SK-N-SH (cell line): ENCODE data around the gene ST6GALNAC2. TPM values are rescaled to one million over a fixed set of nuclear protein-coding genes. Genes with fewer than 3 reads are reported as not detected.

Source experiments
- CTCF ChIA-PET: fragments of 300-600, 350-600 bp; formaldehyde crosslinking; extraction: SDS; loops from one replicate; lab custom pipeline; 2021; lab: Yijun Ruan, JAX
- POLR2A ChIA-PET: fragments of 350-600 bp; sonication (Branson Sonifier 250); formaldehyde crosslinking; extraction: SDS; loops from one replicate; lab custom pipeline; 2020; ENCODE audit warnings: antibody characterized with exemption, inconsistent platforms; lab: Yijun Ruan, JAX
- DNase-seq: peaks from one replicate; pipeline ENCODE4 v3.0.0; 2012
- H2AFZ ChIP-seq: fragments of 200-600 bp; sonication (generic); 2 replicates; pipeline ENCODE4 v1.8.1; 2016; ENCODE audit warnings: antibody characterized with exemption, mild to moderate bottlenecking, low read depth
- H3F3A ChIP-seq: fragments of 200-600 bp; sonication (generic); replicated peaks from 2 replicates; pipeline ENCODE3; 2016; ENCODE audit warnings: antibody characterized with exemption, mild to moderate bottlenecking; ENCODE audit not compliant: insufficient read depth
- H3K27ac ChIP-seq, 2 experiments: fragments of 200-500 bp in 1 of 2; fragments of 200-600 bp in 1 of 2; sonication (Bioruptor generic) in 1 of 2; sonication (generic), shearing (Covaris generic) in 1 of 2; 2 replicates each; pipeline versions ENCODE4 v1.5.1 to v1.6.1; 2014 to 2016; ENCODE audit warnings: low read depth in 2 of 2, inconsistent platforms in 1 of 2, low read length in 1 of 2, mild to moderate bottlenecking in 1 of 2, mixed read lengths in 1 of 2
- H3K27me3 ChIP-seq: fragments of 200-600 bp; sonication (generic), shearing (Covaris generic); 2 replicates; pipeline ENCODE4 v1.6.1; 2016; ENCODE audit warnings: mixed run types; ENCODE audit not compliant: insufficient read depth
- H3K36me3 ChIP-seq, 2 experiments: fragments of 200-500 bp in 1 of 2; fragments of 200-600 bp in 1 of 2; sonication (Bioruptor generic) in 1 of 2; sonication (generic) in 1 of 2; replicated peaks in 1 of 2; 2 replicates each; pipeline versions ENCODE3 to v1.5.1; 2014 to 2016; ENCODE audit warnings: low read length in 1 of 2, mild to moderate bottlenecking in 1 of 2; ENCODE audit not compliant: insufficient read depth in 2 of 2, control insufficient read depth in 1 of 2
- H3K4me1 ChIP-seq, 2 experiments: fragments of 200-500 bp in 1 of 2; fragments of 200-600 bp in 1 of 2; sonication (Bioruptor generic) in 1 of 2; sonication (generic), shearing (Covaris generic) in 1 of 2; 2 replicates each; pipeline versions ENCODE4 v1.5.1 to v1.6.1; 2014 to 2016; ENCODE audit warnings: low read depth in 1 of 2, low read length in 1 of 2, mixed run types in 1 of 2; ENCODE audit not compliant: insufficient read depth in 2 of 2, control insufficient read depth in 1 of 2
- H3K4me2 ChIP-seq: fragments of 200-600 bp; sonication (generic), shearing (Covaris generic); 2 replicates; pipeline ENCODE4 v1.6.1; 2017; ENCODE audit warnings: mixed run types
- H3K4me3 ChIP-seq, 2 experiments: fragments of 200-500 bp in 1 of 2; fragments of 200-600 bp in 1 of 2; sonication (Bioruptor generic) in 1 of 2; sonication (generic), shearing (Covaris generic) in 1 of 2; 2 replicates each; pipeline versions ENCODE4 v1.5.1 to v1.8.1; 2014 to 2016; ENCODE audit warnings: low read depth in 2 of 2, inconsistent platforms in 1 of 2, low read length in 1 of 2, mild to moderate bottlenecking in 1 of 2, mixed read lengths in 1 of 2, moderate library complexity in 1 of 2
- H3K79me2 ChIP-seq: fragments of 200-600 bp; sonication (generic); 2 replicates; pipeline ENCODE4 v1.8.1; 2017; ENCODE audit warnings: mild to moderate bottlenecking; ENCODE audit not compliant: insufficient read depth
- H3K9ac ChIP-seq: fragments of 200-600 bp; sonication (generic); 2 replicates; pipeline ENCODE4 v1.6.1; 2017; ENCODE audit warnings: mixed run types
- H3K9me2 ChIP-seq: fragments of 200-600 bp; sonication (generic); 2 replicates; pipeline ENCODE4 v1.6.1; 2017; ENCODE audit warnings: mixed run types
- H3K9me3 ChIP-seq: fragments of 200-600 bp; sonication (generic); 2 replicates; pipeline ENCODE4 v1.6.1; 2017; ENCODE audit warnings: mixed run types, mild to moderate bottlenecking, moderate library complexity
- H4K20me1 ChIP-seq: fragments of 200-600 bp; sonication (generic); 2 replicates; pipeline ENCODE4 v1.6.1; 2017; ENCODE audit warnings: mild to moderate bottlenecking, mixed run types; ENCODE audit not compliant: insufficient read depth
- CHD2 ChIP-seq: fragments of 150-350 bp; IDR thresholded peaks from 2 replicates; pipeline ENCODE4 v1.6.1; 2018; ENCODE audit warnings: low read length; ENCODE audit not compliant: partially characterized antibody
- CTCF ChIP-seq: fragments of 200-600 bp; sonication (generic); IDR thresholded peaks from 2 replicates; pipeline ENCODE4 v1.6.1; 2017; ENCODE audit warnings: antibody characterized with exemption, mild to moderate bottlenecking, moderate library complexity
- ELF1 ChIP-seq: IDR thresholded peaks from 2 replicates; pipeline ENCODE4 v1.4.0; 2012
- FOXJ3 ChIP-seq: sonication (generic); formaldehyde crosslinking; IDR thresholded peaks from 2 replicates; pipeline ENCODE4 v1.5.1; 2020; ENCODE audit warnings: mild to moderate bottlenecking, missing genetic modification reagents
- GABPA ChIP-seq: IDR thresholded peaks from 2 replicates; pipeline ENCODE4 v1.4.0; 2012; ENCODE audit warnings: low read depth, mild to moderate bottlenecking
- IRF3 ChIP-seq: fragments of 150-350 bp; IDR thresholded peaks from 2 replicates; pipeline ENCODE4 v1.6.1; 2016; ENCODE audit warnings: mild to moderate bottlenecking, low read depth, low read length
- JUND ChIP-seq: IDR thresholded peaks from 2 replicates; pipeline ENCODE4 v1.4.0; 2012
- NRF1 ChIP-seq: IDR thresholded peaks from 2 replicates; pipeline ENCODE4 v1.6.1; 2012; ENCODE audit warnings: low read depth, mild to moderate bottlenecking, low read length
- RCOR1 ChIP-seq: fragments of 150-350 bp; IDR thresholded peaks from 2 replicates; pipeline ENCODE4 v1.6.1; 2017; ENCODE audit warnings: antibody characterized with exemption, low read length
- SMC3 ChIP-seq: IDR thresholded peaks from 2 replicates; pipeline ENCODE4 v1.6.1; 2012; ENCODE audit warnings: low read depth, low read length, improper control_type of control experiment
- TAF1 ChIP-seq: IDR thresholded peaks from 2 replicates; pipeline ENCODE4 v1.6.1; 2012; ENCODE audit warnings: low read depth, mild to moderate bottlenecking, low read length, moderate library complexity, borderline replicate concordance
- TEAD4 ChIP-seq: IDR thresholded peaks from 2 replicates; pipeline ENCODE4 v1.4.0; 2012; ENCODE audit warnings: mild to moderate bottlenecking, borderline replicate concordance; ENCODE audit not compliant: insufficient read depth
- YY1 ChIP-seq: IDR thresholded peaks from 2 replicates; pipeline ENCODE4 v1.4.0; 2012; ENCODE audit warnings: low read depth, mild to moderate bottlenecking
- WGBS: methylation state at CpG from one replicate; pipeline ENCODE4 v1.1.6; 2017; ENCODE audit warnings: low lambda C conversion rate; 5-methylcytosine and 5-hydroxymethylcytosine counted together
- polyA plus RNA-seq, 3 experiments: library from polyadenylated mRNA; depleted of rRNA; stranded (reverse); fragments of >200 nt; gene quantifications; 2 replicates each; pipeline ENCODE4 v1.2.3, GENCODE V29; 2012
- TF ChIP-seq, protein P1 (sequence below): IDR thresholded peaks from 2 replicates; pipeline ENCODE4 v1.4.0; 2012; ENCODE audit warnings: low read depth
- TF ChIP-seq, protein P2 (sequence below): IDR thresholded peaks from 2 replicates; pipeline ENCODE4 v1.4.0; 2012; ENCODE audit warnings: low read depth, borderline replicate concordance
- TF ChIP-seq, protein P3 (sequence below): IDR thresholded peaks from 2 replicates; pipeline ENCODE4 v1.4.0; 2012; ENCODE audit warnings: low read depth, borderline replicate concordance

Gene ST6GALNAC2
- polyA plus RNA-seq, 1 of the 3 experiments (the other 2 are of a cell fraction): 0.94 TPM

DNA sequence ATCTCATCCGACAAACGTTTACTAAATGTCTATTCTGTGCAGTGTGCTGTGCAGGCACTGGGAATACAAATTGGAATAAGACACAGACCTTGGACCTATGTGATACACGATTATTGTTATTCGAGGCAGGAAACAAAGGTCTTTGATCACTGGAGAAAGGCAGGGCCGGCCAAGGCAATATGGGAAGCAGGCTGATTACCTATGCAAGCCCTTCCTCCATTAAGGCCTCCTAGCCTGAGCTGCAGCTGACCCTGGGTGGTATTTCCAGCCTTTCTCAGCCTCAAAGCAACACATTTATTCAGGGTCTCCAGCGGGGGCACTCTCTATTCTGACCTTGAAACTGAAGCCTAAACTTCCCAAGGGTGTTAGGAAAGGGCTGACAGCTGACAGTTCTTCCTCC lies 44.5 kb upstream of the ST6GALNAC2 start:
- no peaks in the 10 kb centered on the region for H3K36me3 ChIP-seq
- H3K4me2 ChIP-seq: no peak overlapping the region
- no peak overlapping the region for H2AFZ ChIP-seq
- H3K9me3 ChIP-seq: no peaks in the 10 kb centered on the region
- ChIA-PET POLR2A (no interaction called here), CTCF (interaction anchor here (1.0 to 1.3 kb wide), 4 partner anchors 52 to 87 kb away, joined by 3 to 4 read pairs (median 3); no protein-coding TSS in a partner anchor)
- H3K27ac ChIP-seq: no peak overlapping the region
- H3K79me2 ChIP-seq: no peaks in the 10 kb centered on the region
- H3F3A ChIP-seq: peaks cover 6% of the 10 kb centered on the region
- no peaks in the 10 kb centered on the region for H3K9me2 ChIP-seq
- 84% methylated on average over 6 of the region's 6 CpGs for WGBS
- H3K27me3 ChIP-seq: peaks cover 15% of the 10 kb centered on the region; the same call in 1 of the 2 replicates
- TF ChIP-seq GABPA: no peak
- no peak for TF ChIP-seq CTCF
- TF ChIP-seq TAF1: no peak
- TF ChIP-seq IRF3: no peak
- no peak for TF ChIP-seq ELF1
- no peak for TF ChIP-seq YY1
- no peak for TF ChIP-seq NRF1
- TF ChIP-seq RCOR1: no peak
- TF ChIP-seq, protein P1, sequence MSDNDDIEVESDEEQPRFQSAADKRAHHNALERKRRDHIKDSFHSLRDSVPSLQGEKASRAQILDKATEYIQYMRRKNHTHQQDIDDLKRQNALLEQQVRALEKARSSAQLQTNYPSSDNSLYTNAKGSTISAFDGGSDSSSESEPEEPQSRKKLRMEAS: no peak
- no peak for TF ChIP-seq TEAD4
- TF ChIP-seq FOXJ3 (CRISPR knock-in tag): no peak
- TF ChIP-seq, protein P2, sequence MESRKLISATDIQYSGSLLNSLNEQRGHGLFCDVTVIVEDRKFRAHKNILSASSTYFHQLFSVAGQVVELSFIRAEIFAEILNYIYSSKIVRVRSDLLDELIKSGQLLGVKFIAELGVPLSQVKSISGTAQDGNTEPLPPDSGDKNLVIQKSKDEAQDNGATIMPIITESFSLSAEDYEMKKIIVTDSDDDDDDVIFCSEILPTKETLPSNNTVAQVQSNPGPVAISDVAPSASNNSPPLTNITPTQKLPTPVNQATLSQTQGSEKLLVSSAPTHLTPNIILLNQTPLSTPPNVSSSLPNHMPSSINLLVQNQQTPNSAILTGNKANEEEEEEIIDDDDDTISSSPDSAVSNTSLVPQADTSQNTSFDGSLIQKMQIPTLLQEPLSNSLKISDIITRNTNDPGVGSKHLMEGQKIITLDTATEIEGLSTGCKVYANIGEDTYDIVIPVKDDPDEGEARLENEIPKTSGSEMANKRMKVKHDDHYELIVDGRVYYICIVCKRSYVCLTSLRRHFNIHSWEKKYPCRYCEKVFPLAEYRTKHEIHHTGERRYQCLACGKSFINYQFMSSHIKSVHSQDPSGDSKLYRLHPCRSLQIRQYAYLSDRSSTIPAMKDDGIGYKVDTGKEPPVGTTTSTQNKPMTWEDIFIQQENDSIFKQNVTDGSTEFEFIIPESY: no peak
- no peak for TF ChIP-seq CHD2
- TF ChIP-seq JUND: no peak
- no peak for TF ChIP-seq SMC3
- TF ChIP-seq, protein P3, sequence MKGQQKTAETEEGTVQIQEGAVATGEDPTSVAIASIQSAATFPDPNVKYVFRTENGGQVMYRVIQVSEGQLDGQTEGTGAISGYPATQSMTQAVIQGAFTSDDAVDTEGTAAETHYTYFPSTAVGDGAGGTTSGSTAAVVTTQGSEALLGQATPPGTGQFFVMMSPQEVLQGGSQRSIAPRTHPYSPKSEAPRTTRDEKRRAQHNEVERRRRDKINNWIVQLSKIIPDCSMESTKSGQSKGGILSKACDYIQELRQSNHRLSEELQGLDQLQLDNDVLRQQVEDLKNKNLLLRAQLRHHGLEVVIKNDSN: no peak
- peaks cover under 1 to 6% of the 10 kb centered on the region in 2 experiments; a peak in 3 of 4 replicates for H3K4me1 ChIP-seq
- H3K4me3 ChIP-seq: no peak overlapping the region
- no peaks in the 10 kb centered on the region for H4K20me1 ChIP-seq
- DNase-seq: no peak
- no peak overlapping the region for H3K9ac ChIP-seq
